Neural progenitor cell (in vitro differentiated cells): ENCODE measurements around the gene ANKRD31. TPM values are rescaled to one million over a fixed set of nuclear protein-coding genes. Genes with fewer than 3 reads are reported as not detected.
A peak's percentile ranks its signal among the peaks of the same experiment; 100 is the strongest.
"Not testable (repeated sequence)": the region's sequence is repeated elsewhere in the genome, so short reads cannot be mapped to it uniquely, and the experiment has no call there.

ENCODE experiments used
- DNase-seq: peaks from one replicate; pipeline ENCODE4 v3.0.0-alpha.2; 2016; ENCODE audit warnings: low spot score
- H2AFZ ChIP-seq: fragments of 200-600 bp; sonication (generic); replicated peaks from 2 replicates; pipeline ENCODE4 v1.6.1; 2016; ENCODE audit warnings: antibody characterized with exemption
- H3F3A ChIP-seq: fragments of 200-600 bp; sonication (generic); 2 replicates; pipeline ENCODE4 v1.6.1; 2016; ENCODE audit warnings: antibody characterized with exemption, low read depth
- H3K27ac ChIP-seq: fragments of 200-600 bp; sonication (generic); 2 replicates; pipeline ENCODE4 v1.5.1; 2016; ENCODE audit warnings: mild to moderate bottlenecking
- H3K27me3 ChIP-seq: fragments of 200-600 bp; sonication (generic); 2 replicates; pipeline ENCODE4 v1.6.1; 2016; ENCODE audit warnings: mild to moderate bottlenecking, moderate library complexity
- H3K36me3 ChIP-seq: fragments of 200-600 bp; sonication (generic); 2 replicates; pipeline ENCODE4 v1.5.1; 2016
- H3K4me1 ChIP-seq: fragments of 200-600 bp; sonication (generic); 2 replicates; pipeline ENCODE4 v1.6.1; 2016; ENCODE audit warnings: mixed run types
- H3K4me2 ChIP-seq: fragments of 200-600 bp; sonication (generic); 2 replicates; pipeline ENCODE4 v1.6.1; 2016
- H3K4me3 ChIP-seq: fragments of 200-600 bp; sonication (generic); 2 replicates; pipeline ENCODE4 v1.5.1; 2016
- H3K79me2 ChIP-seq: fragments of 200-600 bp; sonication (generic); 2 replicates; pipeline ENCODE4 v1.6.1; 2016; ENCODE audit warnings: low read depth
- H3K9ac ChIP-seq: fragments of 200-600 bp; sonication (generic); 2 replicates; pipeline ENCODE4 v1.6.1; 2016
- H3K9me3 ChIP-seq: fragments of 200-600 bp; sonication (generic); 2 replicates; pipeline ENCODE4 v1.5.1; 2016; ENCODE audit warnings: low read depth
- H4K20me1 ChIP-seq: fragments of 200-600 bp; sonication (generic); 2 replicates; pipeline ENCODE4 v1.6.1; 2016; ENCODE audit warnings: low read depth
- H3K27ac Mint-ChIP-seq: 3 replicates; pipeline ENCODE4 v1.8.0; 2021; ENCODE audit warnings: mixed read lengths
- H3K27me3 Mint-ChIP-seq: 2 replicates; pipeline ENCODE4 v1.8.0; 2022; ENCODE audit warnings: low read depth, mild to moderate bottlenecking, inconsistent platforms, moderate library complexity, mixed read lengths; ENCODE audit not compliant: insufficient read depth
- H3K36me3 Mint-ChIP-seq: 3 replicates; pipeline ENCODE4 v1.8.0; 2021; ENCODE audit warnings: mixed read lengths
- H3K4me1 Mint-ChIP-seq: 3 replicates; pipeline ENCODE4 v1.8.0; 2021; ENCODE audit warnings: mixed read lengths
- H3K4me3 Mint-ChIP-seq: 3 replicates; pipeline ENCODE4 v1.8.0; 2021; ENCODE audit warnings: mild to moderate bottlenecking, moderate library complexity, mixed read lengths
- H3K9me3 Mint-ChIP-seq: 3 replicates; pipeline ENCODE4 v1.8.0; 2020; ENCODE audit warnings: mixed read lengths
- EZH2 ChIP-seq: fragments of 200-600 bp; sonication (generic); IDR thresholded peaks from 2 replicates; pipeline ENCODE4 v1.6.1; 2017; ENCODE audit warnings: antibody characterized with exemption, mild to moderate bottlenecking, moderate library complexity
- EZH2phosphoT487 ChIP-seq: fragments of 200-600 bp; sonication (generic); IDR thresholded peaks from 2 replicates; pipeline ENCODE4 v1.6.1; 2017; ENCODE audit warnings: antibody characterized with exemption
- total RNA-seq: library from RNA; depleted of rRNA; stranded (reverse); fragments of >200 nt; gene quantifications from 2 replicates; pipeline ENCODE4 v1.2.3, GENCODE V29; 2015; ENCODE audit warnings: low replicate concordance
- TF ChIP-seq, protein P1 (sequence below): fragments of 200-600 bp; sonication (generic); IDR thresholded peaks from 2 replicates; pipeline ENCODE4 v1.5.1; 2017; ENCODE audit warnings: antibody characterized with exemption, mild to moderate bottlenecking

ANKRD31 gene
- total RNA-seq, 1 donor from 2014 or later: 0.75 TPM

- Histone ChIP-seq H3K9ac (no peak overlapping the region), H2AFZ (no peak overlapping the region), H3K79me2 (no peaks in the 10 kb centered on the region), H3K9me3 (no peaks in the 10 kb centered on the region), H3K27ac (no peak overlapping the region), H3F3A (no peaks in the 10 kb centered on the region), H3K4me3 (no peak overlapping the region), H3K4me2 (no peak overlapping the region), H3K27me3 (no peaks in the 10 kb centered on the region), H3K4me1 (no peaks in the 10 kb centered on the region), H3K36me3 (no peaks in the 10 kb centered on the region), H4K20me1 (no peaks in the 10 kb centered on the region)
- Mint-ChIP-seq H3K27me3 (no peaks in the 10 kb centered on the region), H3K4me3 (no peak overlapping the region), H3K9me3 (peaks cover 16% of the 10 kb centered on the region), H3K4me1 (peaks cover 24% of the 10 kb centered on the region), H3K36me3 (no peaks in the 10 kb centered on the region), H3K27ac (no peak overlapping the region)
- DNase-seq: no peak
- TF ChIP-seq, protein P1, sequence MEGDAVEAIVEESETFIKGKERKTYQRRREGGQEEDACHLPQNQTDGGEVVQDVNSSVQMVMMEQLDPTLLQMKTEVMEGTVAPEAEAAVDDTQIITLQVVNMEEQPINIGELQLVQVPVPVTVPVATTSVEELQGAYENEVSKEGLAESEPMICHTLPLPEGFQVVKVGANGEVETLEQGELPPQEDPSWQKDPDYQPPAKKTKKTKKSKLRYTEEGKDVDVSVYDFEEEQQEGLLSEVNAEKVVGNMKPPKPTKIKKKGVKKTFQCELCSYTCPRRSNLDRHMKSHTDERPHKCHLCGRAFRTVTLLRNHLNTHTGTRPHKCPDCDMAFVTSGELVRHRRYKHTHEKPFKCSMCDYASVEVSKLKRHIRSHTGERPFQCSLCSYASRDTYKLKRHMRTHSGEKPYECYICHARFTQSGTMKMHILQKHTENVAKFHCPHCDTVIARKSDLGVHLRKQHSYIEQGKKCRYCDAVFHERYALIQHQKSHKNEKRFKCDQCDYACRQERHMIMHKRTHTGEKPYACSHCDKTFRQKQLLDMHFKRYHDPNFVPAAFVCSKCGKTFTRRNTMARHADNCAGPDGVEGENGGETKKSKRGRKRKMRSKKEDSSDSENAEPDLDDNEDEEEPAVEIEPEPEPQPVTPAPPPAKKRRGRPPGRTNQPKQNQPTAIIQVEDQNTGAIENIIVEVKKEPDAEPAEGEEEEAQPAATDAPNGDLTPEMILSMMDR: no peak
- TF ChIP-seq EZH2 (no peak), EZH2phosphoT487 (no peak)
Measured at GRCh38 chr5:75169516-75169915, 67.2 kb downstream of the ANKRD31 start.

DNA sequence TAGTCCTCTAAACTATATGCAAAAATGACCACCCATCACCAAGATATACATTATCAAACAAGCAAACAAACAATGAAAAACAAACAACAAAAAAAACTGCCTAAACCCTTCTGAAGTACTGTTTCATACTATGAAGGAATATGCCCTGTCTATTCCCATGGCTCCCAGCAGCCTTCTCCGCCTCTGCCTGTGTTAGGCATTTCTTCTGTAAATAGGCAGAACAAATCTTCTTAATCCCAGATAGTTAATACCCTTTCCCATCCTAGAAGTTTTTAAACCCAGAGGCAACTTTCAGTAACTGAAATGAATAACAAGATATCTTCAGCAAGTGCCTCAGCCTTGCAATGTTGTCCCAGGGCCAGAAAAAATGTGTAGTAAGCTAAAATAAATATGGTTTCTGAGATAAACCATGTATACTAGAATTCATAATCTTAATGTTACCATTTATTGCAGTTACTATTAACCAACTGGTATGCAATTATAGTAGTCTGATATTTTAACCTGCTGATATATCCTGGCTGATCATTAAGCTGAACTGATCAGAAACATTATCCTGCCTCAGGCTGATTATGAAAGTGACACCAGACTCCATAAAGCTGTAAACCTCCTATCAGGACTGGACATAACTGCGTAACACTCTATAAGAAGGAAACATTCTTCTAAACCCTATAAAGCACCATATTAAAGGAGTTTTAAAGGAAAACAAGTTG lies 68.5 kb downstream of the ANKRD31 start:
- Histone ChIP-seq H3K4me2 (no peak overlapping the region), H4K20me1 (no peaks in the 10 kb centered on the region), H2AFZ (peak overlapping the region; percentile 62), H3K9ac (no peak overlapping the region), H3K27ac (no peak overlapping the region), H3K9me3 (no peaks in the 10 kb centered on the region), H3F3A (no peaks in the 10 kb centered on the region), H3K27me3 (no peaks in the 10 kb centered on the region), H3K4me3 (no peak overlapping the region), H3K36me3 (no peaks in the 10 kb centered on the region), H3K79me2 (no peaks in the 10 kb centered on the region), H3K4me1 (no peaks in the 10 kb centered on the region)
- Mint-ChIP-seq H3K36me3 (no peaks in the 10 kb centered on the region), H3K27ac (peak overlapping the region; percentile 75), H3K4me3 (peak overlapping the region; percentile 60), H3K4me1 (peaks cover 24% of the 10 kb centered on the region), H3K9me3 (peaks cover 3% of the 10 kb centered on the region), H3K27me3 (no peaks in the 10 kb centered on the region)
- no peak for DNase-seq
- TF ChIP-seq, protein P1: no peak
- TF ChIP-seq EZH2phosphoT487 (no peak), EZH2 (no peak)

DNA sequence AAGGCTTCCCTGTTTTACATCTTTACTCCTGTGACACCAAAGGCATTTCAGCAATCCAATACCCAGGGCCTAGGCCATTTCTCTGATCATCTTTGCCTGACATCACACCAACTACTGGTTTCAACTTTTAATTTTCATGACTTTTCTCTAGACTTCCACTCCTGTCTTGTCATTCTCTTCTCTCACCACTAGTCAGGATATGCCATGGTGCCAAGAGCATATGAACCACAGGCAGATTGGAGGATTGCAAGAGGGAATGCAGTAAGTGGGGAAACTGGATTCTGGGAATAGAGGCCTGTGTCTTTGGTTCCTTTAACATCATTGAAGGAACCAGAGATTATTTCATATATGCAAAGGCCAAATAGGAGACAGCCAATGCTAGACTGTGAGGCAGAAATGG lies 69.3 kb downstream of the ANKRD31 start:
- H3K36me3 Mint-ChIP-seq: no peaks in the 10 kb centered on the region
- Histone ChIP-seq H3K9me3 (no peaks in the 10 kb centered on the region), H3K36me3 (no peaks in the 10 kb centered on the region), H3K27me3 (no peaks in the 10 kb centered on the region), H3K27ac (no peak overlapping the region), H3F3A (no peaks in the 10 kb centered on the region), H3K4me2 (no peak overlapping the region), H2AFZ (peak overlapping the region; percentile 62), H3K4me3 (no peak overlapping the region), H3K9ac (no peak overlapping the region), H3K4me1 (no peaks in the 10 kb centered on the region), H3K79me2 (no peaks in the 10 kb centered on the region), H4K20me1 (no peaks in the 10 kb centered on the region)
- no peaks in the 10 kb centered on the region for H3K27me3 Mint-ChIP-seq
- TF ChIP-seq, protein P1: peak; percentile 53
- TF ChIP-seq EZH2: no peak
- TF ChIP-seq EZH2phosphoT487: no peak
- DNase-seq: peak; percentile 21
- peaks cover 24% of the 10 kb centered on the region for H3K4me1 Mint-ChIP-seq
- no peak overlapping the region for H3K27ac Mint-ChIP-seq
- no peak overlapping the region for H3K4me3 Mint-ChIP-seq
- H3K9me3 Mint-ChIP-seq: peaks cover 5% of the 10 kb centered on the region

- H3K27me3 Mint-ChIP-seq, H3K27ac ChIP-seq, H3K4me3 Mint-ChIP-seq, DNase-seq, H2AFZ ChIP-seq, H3K27ac Mint-ChIP-seq, H3K79me2 ChIP-seq, H3K9ac ChIP-seq, H3K36me3 Mint-ChIP-seq, H3K9me3 ChIP-seq, H3K4me3 ChIP-seq, H3K36me3 ChIP-seq, H3F3A ChIP-seq, H3K4me1 Mint-ChIP-seq, H3K4me2 ChIP-seq, H3K4me1 ChIP-seq, H4K20me1 ChIP-seq, H3K27me3 ChIP-seq: not testable (repeated sequence)
- H3K9me3 Mint-ChIP-seq: peaks cover 35% of the 10 kb centered on the region
Measured at GRCh38 chr5:75161508-75161907, 75.2 kb downstream of the ANKRD31 start.
